GM23248 (cell line): Measurements from ENCODE around the gene AOPEP. TPM values are rescaled to one million over a fixed set of nuclear protein-coding genes. Genes with fewer than 3 reads are reported as not detected.
A peak's percentile ranks its signal among the peaks of the same experiment; 100 is the strongest.

Experiments
- DNase-seq: peaks from one replicate; pipeline ENCODE4 v3.0.0-alpha.2; 2015
- H2AFZ ChIP-seq: fragments of 200-600 bp; sonication (generic); 2 replicates; pipeline ENCODE4 v1.6.1; 2016; ENCODE audit warnings: antibody characterized with exemption
- H3F3A ChIP-seq: fragments of 200-600 bp; sonication (generic); 2 replicates; pipeline ENCODE4 v1.6.1; 2016; ENCODE audit warnings: mild to moderate bottlenecking, antibody characterized with exemption, mixed run types; ENCODE audit not compliant: insufficient read depth
- H3K27ac ChIP-seq: fragments of 200-600 bp; sonication (generic); 2 replicates; pipeline ENCODE4 v1.5.1; 2016; ENCODE audit warnings: mild to moderate bottlenecking
- H3K27me3 ChIP-seq: fragments of 200-600 bp; sonication (generic); replicated peaks from 2 replicates; pipeline ENCODE4 v1.6.1; 2016; ENCODE audit warnings: mild to moderate bottlenecking; ENCODE audit not compliant: insufficient read depth
- H3K36me3 ChIP-seq: fragments of 200-600 bp; sonication (generic); 2 replicates; pipeline ENCODE4 v1.6.1; 2016; ENCODE audit warnings: low read depth, mild to moderate bottlenecking
- H3K4me1 ChIP-seq: fragments of 200-600 bp; sonication (generic); 2 replicates; pipeline ENCODE4 v1.6.1; 2016; ENCODE audit warnings: mild to moderate bottlenecking; ENCODE audit not compliant: insufficient read depth
- H3K4me2 ChIP-seq: fragments of 200-600 bp; sonication (generic); one replicate; pipeline ENCODE4 v1.6.1; 2016; ENCODE audit warnings: mild to moderate bottlenecking; ENCODE audit not compliant: unreplicated experiment
- H3K4me3 ChIP-seq: fragments of 200-600 bp; sonication (generic); 2 replicates; pipeline ENCODE4 v1.5.1; 2016; ENCODE audit warnings: mild to moderate bottlenecking
- H3K79me2 ChIP-seq: fragments of 200-600 bp; sonication (generic); 2 replicates; pipeline ENCODE4 v1.6.1; 2016; ENCODE audit warnings: mild to moderate bottlenecking; ENCODE audit not compliant: insufficient read depth
- H3K9ac ChIP-seq: fragments of 200-600 bp; sonication (generic); 2 replicates; pipeline ENCODE4 v1.6.1; 2016; ENCODE audit warnings: mild to moderate bottlenecking
- H3K9me2 ChIP-seq: fragments of 200-600 bp; sonication (generic); 2 replicates; pipeline ENCODE4 v1.6.1; 2016; ENCODE audit warnings: mixed run types, mild to moderate bottlenecking, moderate library complexity; ENCODE audit not compliant: insufficient read depth
- H3K9me3 ChIP-seq: fragments of 200-600 bp; sonication (generic); one replicate; pipeline ENCODE4 v1.6.1; 2017; ENCODE audit warnings: low read depth
- H4K20me1 ChIP-seq: fragments of 200-600 bp; sonication (generic); 2 replicates; pipeline ENCODE4 v1.6.0; 2016; ENCODE audit not compliant: insufficient read depth
- EZH2 ChIP-seq: fragments of 200-600 bp; sonication (generic); IDR thresholded peaks from 2 replicates; pipeline ENCODE4 v1.6.1; 2018; ENCODE audit warnings: antibody characterized with exemption, mild to moderate bottlenecking; ENCODE audit not compliant: insufficient read depth, poor library complexity, severe bottlenecking
- EZH2phosphoT487 ChIP-seq: fragments of 200-600 bp; sonication (generic); IDR thresholded peaks from 2 replicates; pipeline ENCODE4 v1.6.1; 2018; ENCODE audit warnings: antibody characterized with exemption, moderate library complexity, mild to moderate bottlenecking, low read depth; ENCODE audit not compliant: insufficient read depth
- WGBS, 2 experiments: methylation state at CpG; one replicate each; pipeline ENCODE4 v1.1.6; 2015 to 2017; ENCODE audit warnings: low lambda C conversion rate in 2 of 2, low coverage in 1 of 2; ENCODE audit errors: missing lambda C conversion rate in 2 of 2; 5-methylcytosine and 5-hydroxymethylcytosine counted together
- in situ Hi-C: fragments of 300-500 bp; cut with MboI; formaldehyde crosslinking; loops from 2 replicates; pipeline ENCODE4 v1.15.0; 2020
- polyA plus RNA-seq: library from polyadenylated mRNA; unstranded; fragments of >200 nt; fragmentation: Nextera tagmentation; extraction: Ambion mirVana; gene quantifications from 2 replicates; pipeline ENCODE4 v1.2.1, GENCODE V29; 2016
- total RNA-seq: library from RNA; depleted of rRNA; stranded (reverse); fragments of >200 nt; shearing (Covaris generic); gene quantifications from 2 replicates; pipeline ENCODE4 v1.2.3, GENCODE V29; 2014

The AOPEP gene
- total and polyA plus RNA-seq, 2 experiments from 2014 or later: 90.0 to 120 TPM

DNA sequence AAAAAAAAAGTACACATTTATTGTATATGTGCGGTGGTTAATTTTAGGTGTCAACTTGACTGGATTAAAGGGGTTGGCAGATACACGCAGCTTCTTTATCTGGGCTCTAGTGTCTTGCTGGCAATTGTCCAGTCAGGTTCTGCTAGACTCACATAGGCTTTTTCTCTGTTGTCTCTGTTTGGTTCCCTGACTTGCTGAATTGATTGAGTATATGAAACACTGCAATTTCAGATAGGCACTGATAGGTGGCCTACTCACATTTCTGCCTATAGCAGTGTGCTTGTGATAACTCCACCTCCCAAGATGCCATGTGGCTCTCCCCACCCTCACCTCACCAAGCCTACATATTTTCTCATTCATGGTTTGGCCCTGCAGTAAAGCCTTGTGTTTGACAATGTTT lies 52.5 kb downstream of the AOPEP start:
- no peak for TF ChIP-seq EZH2
- no peak for TF ChIP-seq EZH2phosphoT487

DNA sequence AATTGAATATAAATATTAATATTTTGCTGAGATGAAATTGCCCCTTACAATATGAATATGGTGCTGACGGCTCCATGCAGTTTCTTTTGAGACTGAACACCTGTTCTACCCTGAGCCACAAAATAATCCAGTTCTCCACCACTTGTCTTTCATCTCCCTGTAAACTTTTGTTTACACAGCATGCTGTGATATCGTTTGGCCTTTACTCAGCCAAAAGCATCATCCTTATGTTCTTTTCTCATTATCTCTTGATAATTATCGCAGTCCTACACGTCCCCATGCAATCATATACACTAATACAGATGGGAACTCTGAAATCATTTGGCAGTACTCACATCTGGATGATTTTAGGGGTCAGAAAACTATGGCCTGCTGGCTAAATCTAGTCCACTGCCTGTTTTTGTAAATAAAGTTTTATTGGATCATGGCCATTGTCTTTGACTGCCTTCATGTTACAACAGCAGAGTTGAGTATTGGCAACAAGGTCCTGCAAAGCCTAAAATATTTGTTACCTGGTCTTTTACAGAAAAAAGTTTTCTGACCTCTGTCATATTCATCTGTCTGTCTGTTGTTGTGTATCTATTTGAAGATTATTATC lies 53.3 kb downstream of the AOPEP start:
- Histone ChIP-seq H3F3A (peaks cover 30% of the 10 kb centered on the region), H3K36me3 (no peaks in the 10 kb centered on the region), H3K9me3 (no peaks in the 10 kb centered on the region), H3K27ac (no peak overlapping the region), H2AFZ (no peak overlapping the region), H3K9me2 (no peaks in the 10 kb centered on the region), H3K9ac (no peak overlapping the region), H3K79me2 (no peaks in the 10 kb centered on the region), H3K27me3 (no peaks in the 10 kb centered on the region), H3K4me3 (no peak overlapping the region), H3K4me2 (no peak overlapping the region), H4K20me1 (no peaks in the 10 kb centered on the region), H3K4me1 (peaks cover 34% of the 10 kb centered on the region)
- DNase-seq: no peak
- WGBS, 2 experiments: 95% methylated on average over 4 of the region's 4 CpGs
- TF ChIP-seq EZH2phosphoT487: no peak
- no peak for TF ChIP-seq EZH2
- in situ Hi-C loops: loop anchor here (10.0 to 25.0 kb wide), 2 partner anchors 95 to 233 kb away; no protein-coding TSS in a partner anchor

More for the DNA sequence above, 52.5 kb downstream of the AOPEP start:
- no peak overlapping the region for H3K4me3 ChIP-seq
- H3F3A ChIP-seq: peaks cover 28% of the 10 kb centered on the region
- H3K36me3 ChIP-seq: no peaks in the 10 kb centered on the region
- in situ Hi-C loops: loop anchor here (10.0 to 25.0 kb wide), 2 partner anchors 94 to 233 kb away; no protein-coding TSS in a partner anchor
- H3K9ac ChIP-seq: no peak overlapping the region
- no peak overlapping the region for H3K4me2 ChIP-seq
- WGBS, 2 experiments: 100% methylated on average over 2 of the region's 2 CpGs
- no peaks in the 10 kb centered on the region for H3K79me2 ChIP-seq
- no peaks in the 10 kb centered on the region for H3K9me3 ChIP-seq
- no peak for DNase-seq
- no peaks in the 10 kb centered on the region for H3K9me2 ChIP-seq
- H3K4me1 ChIP-seq: peaks cover 31% of the 10 kb centered on the region
- no peaks in the 10 kb centered on the region for H3K27me3 ChIP-seq
- no peak overlapping the region for H2AFZ ChIP-seq
- no peak overlapping the region for H3K27ac ChIP-seq
- H4K20me1 ChIP-seq: no peaks in the 10 kb centered on the region

DNA sequence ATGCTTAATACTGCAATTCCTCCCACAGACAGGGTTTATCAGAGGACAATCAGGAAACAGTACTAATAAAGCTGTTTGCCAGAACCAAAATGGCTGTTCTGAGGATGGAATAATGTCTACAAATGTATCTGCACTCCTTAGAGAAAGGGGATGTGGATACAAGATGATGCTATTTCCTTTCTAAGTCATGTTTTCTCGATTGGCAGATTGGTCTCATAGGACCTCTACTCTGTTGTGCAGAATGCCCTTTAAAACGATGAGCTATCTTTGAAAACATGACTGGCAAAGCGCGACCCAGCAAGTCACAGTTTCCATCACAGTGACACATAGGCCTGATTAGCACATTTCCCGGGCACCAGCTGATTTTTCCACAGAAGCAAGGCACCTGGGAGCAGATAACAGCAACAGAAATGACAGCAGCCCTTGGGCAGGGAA lies 54.0 kb downstream of the AOPEP start:
- Histone ChIP-seq H3K79me2 (no peaks in the 10 kb centered on the region), H4K20me1 (no peaks in the 10 kb centered on the region), H3K4me3 (no peak overlapping the region), H3K36me3 (no peaks in the 10 kb centered on the region), H3K27me3 (no peaks in the 10 kb centered on the region), H3K9me3 (no peaks in the 10 kb centered on the region), H3K9me2 (no peaks in the 10 kb centered on the region), H3K4me2 (no peak overlapping the region), H2AFZ (peak overlapping the region; percentile 31; the same call in 1 of the 2 replicates), H3F3A (peaks cover 30% of the 10 kb centered on the region), H3K27ac (peak overlapping the region; percentile 17), H3K4me1 (peaks cover 34% of the 10 kb centered on the region), H3K9ac (no peak overlapping the region)
- 55 to 61% methylated on average over 5 of the region's 5 CpGs for WGBS, 2 experiments
- in situ Hi-C loops: loop anchor here (25.0 kb wide), 1 partner anchor 232 kb away; no protein-coding TSS in a partner anchor
- TF ChIP-seq EZH2phosphoT487: no peak
- TF ChIP-seq EZH2: no peak
- peak; percentile 47 for DNase-seq

DNA sequence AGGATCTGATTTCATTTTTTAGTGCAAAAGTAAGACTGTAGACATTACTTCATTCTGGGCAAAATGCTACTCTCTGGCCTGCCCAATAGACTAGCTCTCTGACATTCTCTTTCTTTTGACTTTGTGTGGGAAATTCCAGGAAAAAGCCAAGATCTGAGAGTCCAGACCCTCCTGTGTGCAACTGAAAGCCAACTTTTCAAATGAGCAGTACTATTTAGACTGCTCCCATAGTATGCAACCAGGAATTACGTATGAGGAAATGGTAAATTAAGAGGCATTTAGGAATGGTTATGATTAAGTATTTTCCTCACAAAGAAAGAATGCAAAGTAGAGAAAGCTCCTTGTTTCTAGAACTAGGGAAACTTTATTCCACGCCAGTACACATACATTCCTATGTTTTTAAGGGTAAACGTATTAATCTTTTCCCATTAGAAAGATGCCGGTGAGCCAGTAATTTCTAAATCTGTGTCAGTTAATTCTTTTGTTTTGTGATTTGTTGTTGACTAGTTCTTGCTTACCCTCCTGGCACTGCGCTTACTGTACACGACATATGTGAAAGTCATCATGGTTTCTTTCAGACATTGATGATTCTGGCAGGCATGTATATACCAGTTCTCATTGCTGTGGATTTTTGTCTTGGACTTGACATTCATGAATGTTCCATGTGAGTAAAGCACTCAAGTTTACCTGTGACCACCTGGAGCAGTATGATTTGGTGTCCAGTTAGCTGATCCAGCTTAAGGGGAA lies 56.0 kb downstream of the AOPEP start:
- H3K9me3 ChIP-seq: no peaks in the 10 kb centered on the region
- no peaks in the 10 kb centered on the region for H3K9me2 ChIP-seq
- peaks cover 34% of the 10 kb centered on the region for H3K4me1 ChIP-seq
- no peaks in the 10 kb centered on the region for H3K27me3 ChIP-seq
- H3K79me2 ChIP-seq: no peaks in the 10 kb centered on the region
- peaks cover 30% of the 10 kb centered on the region for H3F3A ChIP-seq
- H4K20me1 ChIP-seq: no peaks in the 10 kb centered on the region
- peak overlapping the region; percentile 86 for H3K27ac ChIP-seq
- DNase-seq: peak; percentile 81
- peak overlapping the region; percentile 55 for H3K4me3 ChIP-seq
- WGBS, 2 experiments: 2 to 5% methylated on average over 6 of the region's 6 CpGs
- no peak for TF ChIP-seq EZH2
- TF ChIP-seq EZH2phosphoT487: no peak
- no peaks in the 10 kb centered on the region for H3K36me3 ChIP-seq
- H3K4me2 ChIP-seq: peak overlapping the region; percentile 43
- in situ Hi-C loops: loop anchor here (25.0 kb wide), 1 partner anchor 230 kb away; no protein-coding TSS in a partner anchor
- peak overlapping the region; percentile 76 for H3K9ac ChIP-seq
- peak overlapping the region; percentile 58 for H2AFZ ChIP-seq
